Fibroblast of pulmonary artery (primary cell): ENCODE data around the gene LONRF3.
A peak's percentile ranks its signal among the peaks of the same experiment; 100 is the strongest.
"Not testable (repeated sequence)": the region's sequence is repeated elsewhere in the genome, so short reads cannot be mapped to it uniquely, and the experiment has no call there.

Experiments used
- DNase-seq: peaks from one replicate; pipeline ENCODE4 v3.0.0-alpha.2; 2010; ENCODE audit warnings: low read depth
- H3K4me3 ChIP-seq: replicated peaks from 2 replicates; pipeline ENCODE4 v1.5.1; 2011; ENCODE audit warnings: low read depth, mild to moderate bottlenecking, control low read depth, low read length, moderate library complexity
- CTCF ChIP-seq: IDR thresholded peaks from 2 replicates; pipeline ENCODE4 v1.5.1; 2011; ENCODE audit warnings: mild to moderate bottlenecking, control low read depth, low read length, inconsistent platforms; ENCODE audit errors: missing control alignments

Gene LONRF3

DNA sequence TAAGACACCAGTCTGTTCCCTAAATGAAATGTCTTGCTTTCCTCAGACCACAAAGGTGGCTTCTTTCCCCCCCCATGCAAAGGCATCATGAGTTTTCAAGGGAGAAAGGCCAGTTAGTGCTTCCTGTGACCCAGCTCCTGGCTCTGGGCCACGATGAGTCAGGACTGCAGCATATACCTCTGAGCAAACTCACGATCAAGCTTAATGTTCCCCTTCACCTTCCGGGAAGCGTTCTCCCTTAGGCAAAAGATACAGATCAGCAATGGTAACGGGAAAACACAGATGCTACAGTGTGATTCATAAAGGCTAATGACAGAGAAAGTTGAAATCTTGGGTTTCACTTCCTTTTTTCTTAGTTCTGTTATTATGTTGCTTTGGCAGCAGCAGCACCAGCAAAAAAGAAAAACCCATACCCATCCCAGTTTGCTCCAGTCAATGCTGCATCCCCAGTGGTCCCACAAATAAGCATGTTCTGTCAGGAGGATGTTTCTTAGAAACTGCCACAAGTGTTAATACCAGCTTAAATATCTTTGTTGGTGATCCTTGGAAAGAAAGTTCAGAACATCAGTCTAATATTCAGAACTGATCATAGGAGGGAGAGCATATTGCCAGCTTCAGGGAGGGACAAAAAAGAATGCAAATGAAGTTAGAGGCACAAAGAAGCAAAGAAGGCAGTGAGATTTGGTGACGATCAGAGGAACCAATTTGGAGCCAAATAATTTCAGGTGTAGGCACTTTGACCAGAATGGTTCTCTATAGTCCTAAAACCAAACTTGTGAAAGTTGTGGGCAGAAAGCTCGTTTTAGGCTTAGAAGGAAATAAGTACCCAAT, 41.2 kb downstream of the LONRF3 start:
- no peak overlapping the region for H3K4me3 ChIP-seq
- no peak for TF ChIP-seq CTCF
- peak; percentile 90 for DNase-seq

DNA sequence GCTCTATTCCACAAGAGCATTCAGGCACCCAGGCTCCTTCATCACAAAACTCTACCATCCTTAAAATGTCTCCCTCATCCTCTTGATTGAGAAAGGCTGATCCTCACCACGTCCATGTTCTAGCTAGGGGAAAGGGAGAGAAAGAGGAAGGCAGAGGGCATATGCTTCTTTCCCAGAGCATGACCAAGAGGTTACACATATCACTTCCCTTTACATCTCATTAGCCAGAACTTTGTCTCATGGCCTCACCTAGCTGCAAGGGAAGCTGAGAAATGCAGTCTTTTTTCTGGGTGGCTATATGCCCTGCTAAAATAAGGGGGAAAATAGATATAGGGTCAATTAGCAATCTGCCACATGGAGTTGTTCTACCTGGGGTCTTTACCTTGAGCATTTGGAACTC, 42.7 kb downstream of the LONRF3 start:
- no peak for TF ChIP-seq CTCF
- H3K4me3 ChIP-seq: no peak overlapping the region
- DNase-seq: no peak

GRCh38 chrX:119025900-119026299, 51.5 kb downstream of the LONRF3 start:
- no peak for TF ChIP-seq CTCF
- H3K4me3 ChIP-seq: no peak overlapping the region
- DNase-seq: no peak

GRCh38 chrX:119026344-119026743, 51.9 kb downstream of the LONRF3 start:
- not testable (repeated sequence) for DNase-seq, H3K4me3 ChIP-seq

GRCh38 chrX:119027960-119028732, 53.7 kb downstream of the LONRF3 start:
- not testable (repeated sequence) for H3K4me3 ChIP-seq, DNase-seq

- TF ChIP-seq CTCF: no peak
- no peak overlapping the region for H3K4me3 ChIP-seq
- peak; percentile 22 for DNase-seq
Observed at GRCh38 chrX:119028733-119029330, 54.4 kb downstream of the LONRF3 start.

- not testable (repeated sequence) for H3K4me3 ChIP-seq, DNase-seq
Observed at GRCh38 chrX:119029656-119030055, 55.2 kb downstream of the LONRF3 start.

GRCh38 chrX:119030990-119031389, 56.6 kb downstream of the LONRF3 start:
- DNase-seq: no peak
- H3K4me3 ChIP-seq: no peak overlapping the region
- TF ChIP-seq CTCF: no peak
